Caco-2 (cell line): ENCODE measurements around the gene ADAMTS3. TPM values are rescaled to one million over a fixed set of nuclear protein-coding genes. Genes with fewer than 3 reads are reported as not detected.

Source experiments
- BruUV-seq: library from RNA; stranded (reverse); fragments of 400-500 nt; replicated peaks from 2 replicates; lab custom pipeline; 2021; lab: Mats Ljungman, UMichigan
- CTCF ChIA-PET: fragments of 300-600 bp; sonication (Branson Sonifier 250); formaldehyde crosslinking; loops from one replicate; lab custom pipeline; 2022; ENCODE audit warnings: antibody characterized with exemption; lab: Charles Lee
- POLR2A ChIA-PET: fragments of 300-600 bp; sonication (Branson Sonifier 250); formaldehyde crosslinking; loops from one replicate; lab custom pipeline; 2022; ENCODE audit warnings: antibody characterized with exemption; lab: Charles Lee
- DNase-seq, 2 experiments: peaks; one replicate each; pipeline versions ENCODE4 v3.0.0 to v3.0.0-alpha.2; 2020 to 2022
- H3K27me3 ChIP-seq: replicated peaks from 2 replicates; pipeline ENCODE4 v1.6.0; 2011; ENCODE audit warnings: low read length; ENCODE audit not compliant: control insufficient read depth, insufficient read depth
- H3K36me3 ChIP-seq: 2 replicates; pipeline ENCODE4 v1.5.1; 2011; ENCODE audit warnings: low read length; ENCODE audit not compliant: control insufficient read depth, insufficient read depth
- H3K4me1 ChIP-seq: fragments of 250-450 bp; sonication (Bioruptor Pico); 2 replicates; pipeline ENCODE4 v1.5.1; 2020; ENCODE audit warnings: mild to moderate bottlenecking
- H3K4me3 ChIP-seq: 2 replicates; pipeline ENCODE4 v1.5.1; 2011; ENCODE audit warnings: low read depth, mild to moderate bottlenecking, control low read depth, low read length
- H3K9me3 ChIP-seq: fragments of 250-450 bp; sonication (Bioruptor Pico); 2 replicates; pipeline ENCODE4 v1.5.1; 2020; ENCODE audit warnings: mild to moderate bottlenecking, moderate library complexity
- H3K27ac Mint-ChIP-seq: one replicate; pipeline ENCODE4 v1.8.0; 2022; ENCODE audit warnings: mixed read lengths; ENCODE audit not compliant: unreplicated experiment
- H3K27me3 Mint-ChIP-seq: one replicate; pipeline ENCODE4 v1.8.0; 2022; ENCODE audit warnings: mixed read lengths; ENCODE audit not compliant: insufficient read depth, unreplicated experiment
- H3K36me3 Mint-ChIP-seq: one replicate; pipeline ENCODE4 v1.8.0; 2022; ENCODE audit warnings: mild to moderate bottlenecking, mixed read lengths; ENCODE audit not compliant: insufficient read depth, unreplicated experiment
- H3K4me1 Mint-ChIP-seq: one replicate; pipeline ENCODE4 v1.8.0; 2022; ENCODE audit warnings: low read depth, mixed read lengths; ENCODE audit not compliant: unreplicated experiment
- H3K4me3 Mint-ChIP-seq: one replicate; pipeline ENCODE4 v1.8.0; 2022; ENCODE audit warnings: mild to moderate bottlenecking, moderate library complexity, mixed read lengths; ENCODE audit not compliant: unreplicated experiment
- H3K9me3 Mint-ChIP-seq: one replicate; pipeline ENCODE4 v1.8.0; 2022; ENCODE audit warnings: mixed read lengths; ENCODE audit not compliant: unreplicated experiment
- intact Hi-C: fragments of 100-400 bp; cut with micrococcal nuclease; formaldehyde crosslinking; loops from one replicate; pipeline ENCODE4 v1.10.0; 2022; ENCODE audit not compliant: unreplicated experiment
- total RNA-seq: library from RNA; stranded (reverse); gene quantifications from 2 replicates; pipeline ENCODE4 v1.2.3, GENCODE V29; 2022
- TF ChIP-seq, protein P1 (sequence below), 2 experiments: fragments of 200-600 bp in 1 of 2; IDR thresholded peaks; 1 replicate in 1 of 2; 2 replicates in 1 of 2; pipeline versions ENCODE4 v1.5.1 to v1.8.0; 2011 to 2022; ENCODE audit warnings: antibody characterized with exemption in 1 of 2, control low read depth in 1 of 2, inconsistent platforms in 1 of 2, low read depth in 1 of 2, low read length in 1 of 2, mild to moderate bottlenecking in 1 of 2, moderate library complexity in 1 of 2; ENCODE audit not compliant: insufficient read depth in 1 of 2, severe bottlenecking in 1 of 2, unreplicated experiment in 1 of 2

Gene ADAMTS3
- total RNA-seq, 1 experiment from 2014 or later = not detected

DNA sequence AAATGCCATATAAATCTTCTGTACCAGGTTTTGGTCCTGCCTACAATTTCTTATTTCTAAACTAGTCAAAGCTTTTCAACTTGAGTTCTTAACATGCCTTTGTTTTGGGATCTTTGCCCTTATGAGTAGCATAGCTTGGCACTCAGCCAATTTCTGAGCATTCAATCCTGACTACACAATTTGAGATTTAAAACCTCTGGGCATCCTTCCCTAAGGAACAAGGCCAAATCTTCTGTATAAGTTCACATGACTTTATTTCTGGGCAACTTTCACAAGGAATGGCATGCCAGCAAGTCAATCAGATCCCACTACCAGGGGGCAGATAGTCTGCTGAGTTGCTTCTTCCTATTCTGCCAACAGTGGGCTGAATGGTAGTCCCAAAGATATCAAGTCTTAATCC lies 254.2 kb downstream of the ADAMTS3 start:
- ChIA-PET POLR2A (interaction anchor here (0.5 kb wide), 1 partner anchor 8 kb away, joined by 3 read pairs; no protein-coding TSS in a partner anchor), CTCF (no interaction called here)
- H3K4me3 ChIP-seq = no peak overlapping the region
- no peak overlapping the region for H3K4me3 Mint-ChIP-seq
- TF ChIP-seq, protein P1, sequence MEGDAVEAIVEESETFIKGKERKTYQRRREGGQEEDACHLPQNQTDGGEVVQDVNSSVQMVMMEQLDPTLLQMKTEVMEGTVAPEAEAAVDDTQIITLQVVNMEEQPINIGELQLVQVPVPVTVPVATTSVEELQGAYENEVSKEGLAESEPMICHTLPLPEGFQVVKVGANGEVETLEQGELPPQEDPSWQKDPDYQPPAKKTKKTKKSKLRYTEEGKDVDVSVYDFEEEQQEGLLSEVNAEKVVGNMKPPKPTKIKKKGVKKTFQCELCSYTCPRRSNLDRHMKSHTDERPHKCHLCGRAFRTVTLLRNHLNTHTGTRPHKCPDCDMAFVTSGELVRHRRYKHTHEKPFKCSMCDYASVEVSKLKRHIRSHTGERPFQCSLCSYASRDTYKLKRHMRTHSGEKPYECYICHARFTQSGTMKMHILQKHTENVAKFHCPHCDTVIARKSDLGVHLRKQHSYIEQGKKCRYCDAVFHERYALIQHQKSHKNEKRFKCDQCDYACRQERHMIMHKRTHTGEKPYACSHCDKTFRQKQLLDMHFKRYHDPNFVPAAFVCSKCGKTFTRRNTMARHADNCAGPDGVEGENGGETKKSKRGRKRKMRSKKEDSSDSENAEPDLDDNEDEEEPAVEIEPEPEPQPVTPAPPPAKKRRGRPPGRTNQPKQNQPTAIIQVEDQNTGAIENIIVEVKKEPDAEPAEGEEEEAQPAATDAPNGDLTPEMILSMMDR (IDR thresholded peaks at IDR 0.05; ENCODE audit: insufficient read depth in 1 of 2, low read depth in 1 of 2, low read length in 1 of 2, severe bottlenecking in 1 of 2, unreplicated experiment in 1 of 2) = no peak
- H3K36me3 Mint-ChIP-seq = no peaks in the 10 kb centered on the region
- H3K36me3 ChIP-seq = no peaks in the 10 kb centered on the region
- DNase-seq = no peak
- intact Hi-C loops = no loop called here
- H3K27ac Mint-ChIP-seq = no peak overlapping the region
- no peaks in the 10 kb centered on the region for H3K4me1 Mint-ChIP-seq
- H3K9me3 ChIP-seq = no peaks in the 10 kb centered on the region
- no peaks in the 10 kb centered on the region for H3K27me3 ChIP-seq
- no TSS peak for BruUV-seq
- no peaks in the 10 kb centered on the region for H3K9me3 Mint-ChIP-seq
- H3K4me1 ChIP-seq = no peaks in the 10 kb centered on the region
- no peaks in the 10 kb centered on the region for H3K27me3 Mint-ChIP-seq

DNA sequence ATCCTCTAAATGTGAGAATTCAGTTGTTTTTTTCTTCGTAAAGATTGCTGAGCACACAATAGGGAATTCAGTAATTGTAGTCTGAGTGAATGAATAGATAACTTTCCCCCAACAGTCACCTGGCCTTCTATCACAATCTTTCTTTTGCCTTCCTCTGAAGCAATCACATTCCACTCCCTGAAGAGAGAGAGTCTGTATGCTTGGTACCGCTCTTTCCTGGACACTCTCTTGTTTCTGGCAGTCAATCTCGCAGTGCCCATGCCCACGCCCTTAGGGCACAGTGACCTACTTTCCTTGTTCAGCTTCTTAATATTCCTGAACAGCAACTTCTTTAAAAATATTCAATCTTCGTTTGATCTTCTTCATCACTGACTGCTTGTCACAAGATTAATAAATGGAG lies 255.9 kb downstream of the ADAMTS3 start:
- DNase-seq = no peak
- ChIA-PET CTCF (no interaction called here), POLR2A (no interaction called here)
- Histone ChIP-seq H3K9me3 (no peaks in the 10 kb centered on the region), H3K27me3 (no peaks in the 10 kb centered on the region), H3K4me3 (no peak overlapping the region), H3K36me3 (no peaks in the 10 kb centered on the region), H3K4me1 (no peaks in the 10 kb centered on the region)
- H3K4me1 Mint-ChIP-seq = no peaks in the 10 kb centered on the region
- H3K4me3 Mint-ChIP-seq = no peak overlapping the region
- no peaks in the 10 kb centered on the region for H3K9me3 Mint-ChIP-seq
- H3K27ac Mint-ChIP-seq = no peak overlapping the region
- BruUV-seq = no TSS peak
- no peaks in the 10 kb centered on the region for H3K27me3 Mint-ChIP-seq
- TF ChIP-seq, protein P1 (IDR thresholded peaks at IDR 0.05; ENCODE audit: insufficient read depth in 1 of 2, low read depth in 1 of 2, low read length in 1 of 2, severe bottlenecking in 1 of 2, unreplicated experiment in 1 of 2) = no peak
- intact Hi-C loops = no loop called here
- H3K36me3 Mint-ChIP-seq = no peaks in the 10 kb centered on the region

DNA sequence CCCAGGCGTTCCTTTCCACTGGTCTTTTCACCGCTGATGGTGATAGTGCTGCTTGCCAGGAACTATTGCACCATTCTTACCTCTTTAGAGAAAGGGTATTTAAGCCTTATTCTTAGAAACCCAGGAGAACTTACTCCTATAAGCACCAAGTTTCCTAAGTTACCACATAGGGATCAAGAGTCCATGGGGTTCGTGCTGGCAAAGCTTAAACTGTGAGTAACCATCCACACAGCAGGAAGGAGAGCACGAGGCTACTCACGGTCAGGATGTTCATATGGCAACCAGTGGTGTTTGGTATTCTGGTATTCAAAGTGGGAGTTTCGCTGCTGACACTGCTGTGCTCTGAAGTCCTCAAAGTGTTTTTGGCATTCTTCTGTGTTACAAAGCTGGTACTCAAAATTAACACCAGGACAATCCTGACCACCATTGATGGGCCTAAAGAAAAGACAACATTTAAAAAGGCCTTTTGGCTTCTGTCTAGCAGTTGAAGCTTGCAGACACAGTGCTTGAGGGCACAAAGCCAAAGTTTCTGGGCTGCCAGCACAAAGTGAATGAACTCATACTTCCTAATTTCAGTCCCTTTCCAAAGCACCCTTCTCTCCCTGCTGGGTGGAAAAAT lies 256.9 kb downstream of the ADAMTS3 start:
- Mint-ChIP-seq H3K27me3 (no peaks in the 10 kb centered on the region), H3K36me3 (no peaks in the 10 kb centered on the region), H3K9me3 (no peaks in the 10 kb centered on the region), H3K4me3 (no peak overlapping the region), H3K27ac (no peak overlapping the region), H3K4me1 (no peaks in the 10 kb centered on the region)
- TF ChIP-seq, protein P1 (IDR thresholded peaks at IDR 0.05; ENCODE audit: insufficient read depth in 1 of 2, low read depth in 1 of 2, low read length in 1 of 2, severe bottlenecking in 1 of 2, unreplicated experiment in 1 of 2) = no peak
- H3K4me1 ChIP-seq = no peaks in the 10 kb centered on the region
- ChIA-PET POLR2A (no interaction called here), CTCF (no interaction called here)
- no peak overlapping the region for H3K4me3 ChIP-seq
- no peaks in the 10 kb centered on the region for H3K9me3 ChIP-seq
- H3K36me3 ChIP-seq = no peaks in the 10 kb centered on the region
- no peaks in the 10 kb centered on the region for H3K27me3 ChIP-seq
- no peak for DNase-seq
- intact Hi-C loops = no loop called here
- BruUV-seq = no TSS peak
